Skeletal muscle satellite cell (primary cell): ENCODE measurements around the gene SPRED2.

ENCODE experiments used
- H3K27me3 ChIP-seq: 2 replicates; pipeline ENCODE4 v1.7.0; 2013; ENCODE audit warnings: low read length; ENCODE audit not compliant: control insufficient read depth, insufficient read depth
- H3K36me3 ChIP-seq: 2 replicates; pipeline ENCODE4 v1.7.0; 2013; ENCODE audit warnings: mild to moderate bottlenecking, control low read depth, low read length; ENCODE audit not compliant: insufficient read depth
- H3K4me1 ChIP-seq: 2 replicates; pipeline ENCODE4 v1.7.0; 2013; ENCODE audit warnings: low read length; ENCODE audit not compliant: control insufficient read depth, insufficient read depth
- H3K4me2 ChIP-seq: 2 replicates; pipeline ENCODE4 v1.7.0; 2013; ENCODE audit warnings: mild to moderate bottlenecking, low read length
- H3K4me3 ChIP-seq: 2 replicates; pipeline ENCODE4 v1.7.0; 2013; ENCODE audit warnings: low read length
- H3K9ac ChIP-seq: 2 replicates; pipeline ENCODE4 v1.7.0; 2013; ENCODE audit warnings: mild to moderate bottlenecking, low read depth, low read length, moderate library complexity
- H3K9me3 ChIP-seq: replicated peaks from 2 replicates; pipeline ENCODE4 v1.7.0; 2013; ENCODE audit warnings: mild to moderate bottlenecking, control low read depth, low read length

The SPRED2 gene

DNA sequence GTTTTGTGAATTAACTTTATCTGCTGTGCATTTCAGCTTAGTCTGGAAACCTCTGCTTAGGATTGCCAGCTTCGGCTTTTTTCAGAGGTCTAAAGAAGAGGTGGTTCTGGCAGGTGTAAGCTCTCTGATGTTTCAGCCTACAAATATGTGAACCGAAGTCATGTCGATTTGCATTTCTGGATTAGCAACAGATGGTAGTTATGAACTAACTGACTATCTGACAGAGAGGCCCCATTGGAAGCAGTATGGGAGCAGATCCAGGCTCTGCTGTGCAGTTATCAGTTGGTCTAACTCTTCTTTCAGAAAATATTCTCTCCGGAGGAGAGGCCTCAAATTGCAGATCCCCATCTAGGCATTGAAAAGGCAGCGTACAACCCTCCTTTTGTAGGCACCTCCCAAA is 32.7 kb upstream of the SPRED2 start:
- no peaks in the 10 kb centered on the region for H3K4me1 ChIP-seq
- no peaks in the 10 kb centered on the region for H3K9me3 ChIP-seq
- no peak overlapping the region for H3K4me2 ChIP-seq
- peaks cover 7% of the 10 kb centered on the region for H3K27me3 ChIP-seq
- H3K4me3 ChIP-seq = no peak overlapping the region
- no peaks in the 10 kb centered on the region for H3K36me3 ChIP-seq
- no peak overlapping the region for H3K9ac ChIP-seq

DNA sequence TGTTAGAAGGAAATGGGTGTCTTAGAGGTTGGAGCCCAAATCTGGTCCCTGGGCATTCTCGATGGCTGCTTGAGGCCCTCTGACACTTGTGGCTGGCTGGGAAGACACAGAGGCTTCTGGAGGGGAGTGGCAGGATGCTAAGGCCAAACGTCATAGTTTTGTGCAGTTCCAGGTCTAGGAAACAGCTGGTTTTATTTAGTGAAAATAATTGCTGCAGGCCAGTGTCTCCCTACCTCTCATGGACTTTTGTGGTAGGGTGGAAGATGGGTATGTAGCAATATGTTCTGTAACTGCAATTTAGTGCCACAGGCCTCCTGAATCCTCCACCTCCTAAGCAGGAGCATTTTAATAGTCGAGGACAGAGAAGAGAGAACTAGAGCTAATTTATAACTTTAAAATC is 32.2 kb upstream of the SPRED2 start:
- H3K4me2 ChIP-seq = no peak overlapping the region
- H3K9me3 ChIP-seq = no peaks in the 10 kb centered on the region
- H3K9ac ChIP-seq = no peak overlapping the region
- H3K36me3 ChIP-seq = no peaks in the 10 kb centered on the region
- peaks cover 7% of the 10 kb centered on the region for H3K27me3 ChIP-seq
- no peak overlapping the region for H3K4me3 ChIP-seq
- no peaks in the 10 kb centered on the region for H3K4me1 ChIP-seq

DNA sequence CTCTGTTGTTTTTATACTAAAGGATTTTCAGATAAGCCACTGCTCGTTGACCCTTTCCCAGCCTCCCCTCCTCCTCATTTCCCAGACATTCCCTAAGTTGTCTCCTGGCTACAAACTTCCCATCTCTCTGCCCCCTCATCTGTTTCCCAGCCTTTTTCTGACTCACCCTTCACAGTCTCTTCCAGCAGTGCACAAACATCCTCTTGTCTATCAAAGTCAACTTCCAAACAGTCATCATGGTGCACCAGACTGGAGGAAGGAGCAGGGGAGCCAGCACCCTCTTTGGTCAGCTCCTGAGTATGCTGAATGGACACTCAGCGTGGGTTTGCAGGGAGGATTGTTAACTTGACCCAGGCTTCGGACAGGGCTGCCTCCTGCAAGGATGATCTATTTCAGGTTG is 26.6 kb upstream of the SPRED2 start:
- Histone ChIP-seq H3K36me3 (no peaks in the 10 kb centered on the region), H3K9me3 (no peaks in the 10 kb centered on the region), H3K27me3 (peaks cover 7% of the 10 kb centered on the region), H3K4me2 (no peak overlapping the region), H3K4me3 (no peak overlapping the region), H3K9ac (no peak overlapping the region), H3K4me1 (no peaks in the 10 kb centered on the region)

DNA sequence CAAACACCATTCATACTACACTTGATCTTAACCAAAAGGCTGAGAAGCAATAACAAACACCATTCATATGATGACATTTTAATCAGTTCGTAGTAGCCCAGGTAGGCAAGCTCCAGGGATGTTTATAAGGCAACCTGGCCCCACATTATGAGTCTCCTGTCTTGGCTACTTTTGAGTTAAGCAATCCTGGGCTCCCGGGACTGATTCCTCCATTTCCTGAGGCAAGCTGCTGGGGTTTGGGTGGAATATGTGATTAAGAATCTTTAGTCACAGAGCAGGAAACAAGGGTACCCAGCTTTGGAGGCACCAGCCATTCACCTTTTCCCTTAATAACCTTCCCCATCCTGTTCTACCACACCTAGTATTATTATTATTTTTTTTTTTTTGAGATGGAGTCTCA is 24.5 kb upstream of the SPRED2 start:
- H3K4me2 ChIP-seq = no peak overlapping the region
- no peak overlapping the region for H3K4me3 ChIP-seq
- H3K27me3 ChIP-seq = peaks cover 4% of the 10 kb centered on the region
- no peaks in the 10 kb centered on the region for H3K9me3 ChIP-seq
- no peaks in the 10 kb centered on the region for H3K36me3 ChIP-seq
- H3K9ac ChIP-seq = no peak overlapping the region
- H3K4me1 ChIP-seq = no peaks in the 10 kb centered on the region

DNA sequence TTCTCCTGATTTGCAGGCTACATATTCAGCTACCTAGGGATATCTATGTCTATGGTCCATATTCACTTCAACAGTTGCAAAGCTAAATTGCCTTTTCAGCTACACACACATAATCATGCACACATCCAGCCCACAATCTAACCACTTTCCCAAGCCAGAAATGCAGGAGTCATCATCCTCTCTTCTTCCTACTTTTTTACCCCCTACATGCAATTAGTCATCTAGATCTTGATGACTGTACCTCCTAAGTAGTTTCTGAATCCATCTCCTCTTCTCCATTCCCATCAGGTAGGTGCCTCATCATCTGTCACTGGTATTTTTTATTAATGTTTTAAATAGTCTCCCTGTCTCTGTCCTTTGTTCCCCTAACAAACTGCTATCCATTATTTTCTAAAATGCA is 23.7 kb upstream of the SPRED2 start:
- Histone ChIP-seq H3K4me3 (no peak overlapping the region), H3K9me3 (no peaks in the 10 kb centered on the region), H3K36me3 (no peaks in the 10 kb centered on the region), H3K4me1 (no peaks in the 10 kb centered on the region), H3K9ac (no peak overlapping the region), H3K4me2 (no peak overlapping the region), H3K27me3 (peaks cover 4% of the 10 kb centered on the region)

DNA sequence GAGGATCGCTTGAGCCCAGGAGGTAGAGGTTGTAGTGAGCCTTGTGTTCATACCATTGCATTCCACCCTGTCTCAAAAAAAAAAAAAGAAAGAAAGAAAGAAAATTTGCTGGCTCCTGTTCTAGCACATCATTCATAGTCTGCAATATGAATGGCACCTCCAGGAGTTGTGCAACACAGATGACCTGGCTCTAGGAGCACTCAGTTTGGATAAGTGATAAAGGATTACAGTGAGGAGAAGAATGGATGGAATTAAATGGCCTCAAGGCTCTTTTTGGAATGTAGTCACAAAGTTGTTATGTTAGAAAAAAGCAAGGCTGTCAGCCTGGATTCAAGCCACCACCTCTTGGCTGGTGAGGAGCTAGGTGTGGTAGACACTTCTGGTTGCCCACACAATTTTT is 21.5 kb upstream of the SPRED2 start:
- no peaks in the 10 kb centered on the region for H3K9me3 ChIP-seq
- H3K27me3 ChIP-seq = peaks cover 5% of the 10 kb centered on the region
- H3K4me1 ChIP-seq = no peaks in the 10 kb centered on the region
- no peaks in the 10 kb centered on the region for H3K36me3 ChIP-seq
- H3K9ac ChIP-seq = no peak overlapping the region
- H3K4me2 ChIP-seq = no peak overlapping the region
- no peak overlapping the region for H3K4me3 ChIP-seq

DNA sequence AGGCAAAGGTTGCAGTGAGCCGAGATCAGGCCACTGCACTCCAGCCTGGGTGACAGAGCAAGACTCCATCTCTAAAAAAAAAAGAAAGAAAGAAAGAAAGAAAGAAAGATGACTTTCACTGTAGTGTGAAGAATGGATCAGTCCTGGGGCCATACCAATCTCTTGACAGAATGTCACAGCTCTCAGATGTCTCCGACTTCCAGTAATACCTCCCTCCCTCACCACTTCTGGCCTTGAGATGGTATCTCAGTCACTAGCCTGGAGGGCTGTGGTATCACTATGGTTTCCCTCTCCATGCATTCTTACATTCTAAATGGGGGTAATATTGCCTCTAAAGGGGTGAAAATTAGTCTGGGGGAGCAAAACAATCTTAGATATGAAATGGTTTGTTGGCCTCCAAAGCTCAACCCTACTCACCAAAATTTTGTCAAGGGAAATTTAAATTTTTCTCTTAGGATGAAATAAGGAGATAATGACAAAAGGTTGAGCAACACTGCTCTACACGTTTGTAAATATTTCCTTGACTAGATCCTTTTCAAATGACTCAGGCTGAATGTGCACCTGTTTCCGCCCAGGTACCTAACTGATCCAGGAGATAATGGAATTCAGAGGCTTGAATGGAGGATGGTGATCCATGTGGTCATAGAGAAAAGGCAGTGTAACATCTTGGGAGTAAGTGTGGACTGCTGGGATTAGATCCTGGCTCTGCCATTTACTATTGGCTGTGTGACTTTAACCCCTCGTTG is 19.9 kb upstream of the SPRED2 start:
- Histone ChIP-seq H3K4me3 (no peak overlapping the region), H3K4me1 (no peaks in the 10 kb centered on the region), H3K36me3 (no peaks in the 10 kb centered on the region), H3K9me3 (no peaks in the 10 kb centered on the region), H3K4me2 (no peak overlapping the region), H3K27me3 (peaks cover 5% of the 10 kb centered on the region), H3K9ac (no peak overlapping the region)

DNA sequence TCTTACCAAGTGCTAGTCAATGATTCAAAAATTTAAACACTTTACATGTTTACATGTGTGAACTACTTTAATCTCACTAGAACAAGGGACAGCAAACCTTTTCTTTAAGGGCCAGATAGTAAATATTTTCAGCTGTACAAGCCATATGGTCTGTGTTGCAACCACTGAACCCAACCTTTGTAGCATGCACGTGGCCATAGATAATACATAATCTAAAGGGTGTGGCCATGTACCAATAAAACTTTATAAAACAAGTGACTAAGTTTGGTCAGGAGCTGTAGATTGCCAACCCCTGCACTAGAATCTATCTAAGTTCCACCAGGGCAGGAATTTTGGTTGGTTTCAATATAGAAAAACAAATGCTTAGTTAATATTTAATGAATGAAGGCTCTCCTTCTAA is 18.4 kb upstream of the SPRED2 start:
- H3K4me2 ChIP-seq = no peak overlapping the region
- no peak overlapping the region for H3K4me3 ChIP-seq
- no peaks in the 10 kb centered on the region for H3K9me3 ChIP-seq
- H3K27me3 ChIP-seq = peaks cover 5% of the 10 kb centered on the region
- H3K36me3 ChIP-seq = no peaks in the 10 kb centered on the region
- H3K4me1 ChIP-seq = no peaks in the 10 kb centered on the region
- H3K9ac ChIP-seq = no peak overlapping the region

DNA sequence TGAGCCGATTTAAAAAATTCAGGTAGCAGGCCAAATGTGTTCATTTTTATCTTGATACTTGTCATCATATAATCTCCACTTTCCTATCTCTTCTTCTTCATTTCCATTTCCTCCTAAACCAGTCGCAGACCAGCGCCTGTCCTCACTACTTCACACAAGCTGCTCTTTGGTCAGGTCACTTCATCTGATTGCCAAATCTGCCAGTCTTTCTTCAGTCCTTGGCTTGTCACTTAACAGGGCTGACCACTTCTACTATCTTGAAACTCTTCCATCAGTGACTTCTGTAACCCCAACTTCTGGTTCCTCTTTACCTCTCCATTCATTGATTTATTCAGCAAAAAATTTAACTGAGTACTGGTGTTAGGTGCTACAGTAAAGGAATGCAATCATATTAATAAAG is 18.0 kb upstream of the SPRED2 start:
- Histone ChIP-seq H3K36me3 (no peaks in the 10 kb centered on the region), H3K4me1 (no peaks in the 10 kb centered on the region), H3K4me3 (no peak overlapping the region), H3K9ac (no peak overlapping the region), H3K27me3 (peaks cover 5% of the 10 kb centered on the region), H3K9me3 (no peaks in the 10 kb centered on the region), H3K4me2 (no peak overlapping the region)

DNA sequence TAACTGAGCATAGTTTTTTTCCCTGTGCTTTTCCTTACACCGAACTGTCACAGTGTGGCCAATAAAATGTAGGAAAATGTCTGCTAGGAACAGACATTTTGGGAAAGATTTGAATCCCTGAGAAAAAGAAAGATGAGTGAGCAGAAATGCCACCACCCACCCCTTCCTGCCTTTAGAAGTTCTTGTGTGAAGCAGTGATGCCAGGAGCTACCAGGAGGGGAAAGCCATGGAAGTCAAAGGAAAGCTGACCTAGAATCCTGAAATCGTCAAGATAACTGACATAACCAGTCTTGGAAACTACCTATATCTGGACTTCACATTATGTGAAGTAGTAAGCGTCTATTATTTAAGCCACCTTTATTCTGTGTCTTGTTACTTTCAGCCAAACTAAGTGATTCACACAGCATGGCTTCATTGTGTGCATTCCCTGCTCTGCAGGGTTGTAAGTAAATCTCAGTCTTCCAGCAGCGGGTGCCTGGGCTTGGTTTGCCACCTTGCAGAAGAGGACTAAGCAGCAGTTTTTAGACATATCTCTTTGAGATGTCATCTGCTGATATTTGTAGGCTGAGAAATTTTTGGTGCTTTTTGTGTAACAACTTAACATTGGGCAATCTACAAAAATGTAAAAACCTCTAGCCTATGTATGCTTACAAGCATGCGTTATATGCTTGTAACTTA is 11.2 kb upstream of the SPRED2 start:
- no peaks in the 10 kb centered on the region for H3K27me3 ChIP-seq
- H3K4me3 ChIP-seq = no peak overlapping the region
- no peaks in the 10 kb centered on the region for H3K36me3 ChIP-seq
- no peak overlapping the region for H3K9ac ChIP-seq
- no peak overlapping the region for H3K4me2 ChIP-seq
- no peaks in the 10 kb centered on the region for H3K9me3 ChIP-seq
- H3K4me1 ChIP-seq = no peaks in the 10 kb centered on the region

DNA sequence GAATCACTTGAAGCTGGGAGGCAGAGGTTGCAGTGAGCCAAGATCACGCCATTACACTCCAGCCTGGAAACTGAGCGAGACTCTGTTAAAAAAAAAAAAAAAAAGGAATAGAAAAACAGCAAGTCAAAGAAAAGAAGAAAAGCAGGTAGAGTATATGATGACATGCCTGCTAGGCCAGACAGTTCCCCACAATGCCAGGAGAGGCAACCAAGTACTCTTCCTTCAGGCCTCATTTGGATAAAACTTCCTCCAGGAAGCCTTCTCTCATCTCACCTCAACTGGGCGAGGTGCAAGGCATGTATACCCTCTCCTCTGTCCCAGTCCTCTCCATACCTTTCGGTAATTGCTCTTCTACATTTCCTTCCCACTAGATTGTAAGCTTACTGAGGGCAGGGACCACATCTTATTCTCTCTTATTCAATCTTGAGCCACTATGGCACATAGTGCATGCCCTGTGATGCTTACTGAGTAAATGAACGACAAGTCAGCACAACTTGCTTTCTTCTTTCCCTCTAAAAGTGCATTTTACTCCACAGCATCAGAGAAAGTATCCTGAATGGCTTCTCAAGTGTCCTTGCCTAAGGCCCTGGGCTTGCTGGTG is 10.1 kb upstream of the SPRED2 start:
- Histone ChIP-seq H3K9ac (no peak overlapping the region), H3K4me2 (no peak overlapping the region), H3K9me3 (no peaks in the 10 kb centered on the region), H3K4me3 (no peak overlapping the region), H3K4me1 (no peaks in the 10 kb centered on the region), H3K36me3 (no peaks in the 10 kb centered on the region), H3K27me3 (no peaks in the 10 kb centered on the region)
